DOHH2 (cell line): ENCODE data around the gene TTLL7.

Experiments used
- CTCF ChIP-seq: fragments of 200-600 bp; sonication (generic); IDR thresholded peaks from one replicate; pipeline ENCODE4 v1.5.1; 2014; ENCODE audit warnings: antibody characterized with exemption, mild to moderate bottlenecking, low read depth, low read length; ENCODE audit not compliant: poor library complexity, severe bottlenecking
- EZH2phosphoT487 ChIP-seq: fragments of 200-600 bp; sonication (generic); IDR thresholded peaks from 2 replicates; pipeline ENCODE4 v1.6.1; 2017; ENCODE audit warnings: borderline replicate concordance, mild to moderate bottlenecking, antibody characterized with exemption, low read length, moderate library complexity, mixed read lengths

GRCh38 chr1:84012018-84012417 is 13.1 kb upstream of the TTLL7 start:
- TF ChIP-seq CTCF (no peak), EZH2phosphoT487 (no peak)
